ENCODE data around the gene TM7SF2. TPM values are rescaled to one million over a fixed set of nuclear protein-coding genes. Genes with fewer than 3 reads are reported as not detected.
"Not testable (repeated sequence)": the region's sequence is repeated elsewhere in the genome, so short reads cannot be mapped to it uniquely, and the experiment has no call there.

Gene TM7SF2
- total RNA-seq, 1 donor = 9.1 TPM

DNA sequence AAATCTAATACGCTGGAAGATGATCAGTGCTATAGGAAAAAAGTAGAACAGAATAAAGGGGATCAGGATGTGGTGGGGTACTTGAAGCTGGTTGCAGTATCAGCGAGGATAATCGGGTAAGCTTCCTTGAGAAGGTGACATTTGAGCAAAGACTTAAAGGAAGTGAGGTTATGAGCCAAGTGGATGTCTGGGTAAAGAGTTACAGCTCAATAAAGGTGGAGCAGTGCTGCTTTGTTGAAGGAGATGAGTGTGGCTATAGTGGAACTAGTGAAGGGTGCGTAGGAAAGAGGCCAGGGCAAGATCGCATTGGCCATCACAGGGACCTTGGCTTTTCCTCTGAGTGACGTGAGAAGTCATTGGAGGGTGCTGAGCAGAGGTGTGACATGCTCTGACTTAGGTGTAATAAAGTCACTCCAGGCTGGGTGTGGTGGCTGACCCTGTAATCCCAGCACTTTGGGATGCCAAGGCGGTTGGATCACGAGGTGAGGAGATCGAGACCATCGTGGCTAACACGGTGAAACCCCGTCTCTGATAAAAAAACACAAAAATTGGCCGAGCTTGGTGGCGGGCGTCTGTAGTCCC lies 24.9 kb downstream of the TM7SF2 start:
- H3K4me3 ChIP-seq (ENCODE audit: low read length) = no peak overlapping the region
- no peaks in the 10 kb centered on the region for H3K9me3 ChIP-seq (ENCODE audit: low read depth, low read length)
- peaks cover 39% of the 10 kb centered on the region for H3K4me1 ChIP-seq (ENCODE audit: insufficient read depth, low read length)
- no peaks in the 10 kb centered on the region for H3K27me3 ChIP-seq (ENCODE audit: insufficient read depth, low read length)

DNA sequence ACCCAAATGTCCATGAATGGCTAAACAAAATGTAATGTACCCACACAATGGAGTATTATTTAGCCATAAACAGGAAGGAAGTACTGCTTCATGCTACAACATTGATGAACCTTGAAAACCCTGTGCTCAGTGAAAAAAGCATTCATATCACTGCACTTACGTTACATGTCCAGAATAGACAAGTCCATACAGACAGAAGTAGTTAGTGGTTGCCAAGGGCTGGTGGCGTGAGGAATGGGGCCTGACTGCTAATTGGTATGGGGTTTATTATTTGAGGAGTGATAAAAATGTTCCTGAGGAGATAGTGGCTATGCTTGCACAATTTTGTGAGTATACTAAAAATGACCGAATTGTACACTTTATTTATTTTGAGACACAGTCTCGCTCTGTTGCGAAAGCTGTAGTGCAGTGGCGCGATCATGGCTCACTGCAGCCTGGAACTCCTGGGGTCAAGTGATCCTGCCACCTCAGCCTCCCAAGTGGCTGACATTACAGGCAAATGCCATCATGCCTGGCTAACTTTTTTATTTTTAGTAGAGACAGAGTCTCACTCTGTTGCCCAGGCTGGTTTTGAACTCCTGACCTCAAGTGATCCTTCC lies 30.3 kb downstream of the TM7SF2 start:
- H3K27me3 ChIP-seq (ENCODE audit: insufficient read depth, low read length) = no peaks in the 10 kb centered on the region
- H3K4me1 ChIP-seq (ENCODE audit: insufficient read depth, low read length) = peaks cover 10% of the 10 kb centered on the region
- no peaks in the 10 kb centered on the region for H3K9me3 ChIP-seq (ENCODE audit: low read depth, low read length)
- H3K4me3 ChIP-seq (ENCODE audit: low read length) = no peak overlapping the region

DNA sequence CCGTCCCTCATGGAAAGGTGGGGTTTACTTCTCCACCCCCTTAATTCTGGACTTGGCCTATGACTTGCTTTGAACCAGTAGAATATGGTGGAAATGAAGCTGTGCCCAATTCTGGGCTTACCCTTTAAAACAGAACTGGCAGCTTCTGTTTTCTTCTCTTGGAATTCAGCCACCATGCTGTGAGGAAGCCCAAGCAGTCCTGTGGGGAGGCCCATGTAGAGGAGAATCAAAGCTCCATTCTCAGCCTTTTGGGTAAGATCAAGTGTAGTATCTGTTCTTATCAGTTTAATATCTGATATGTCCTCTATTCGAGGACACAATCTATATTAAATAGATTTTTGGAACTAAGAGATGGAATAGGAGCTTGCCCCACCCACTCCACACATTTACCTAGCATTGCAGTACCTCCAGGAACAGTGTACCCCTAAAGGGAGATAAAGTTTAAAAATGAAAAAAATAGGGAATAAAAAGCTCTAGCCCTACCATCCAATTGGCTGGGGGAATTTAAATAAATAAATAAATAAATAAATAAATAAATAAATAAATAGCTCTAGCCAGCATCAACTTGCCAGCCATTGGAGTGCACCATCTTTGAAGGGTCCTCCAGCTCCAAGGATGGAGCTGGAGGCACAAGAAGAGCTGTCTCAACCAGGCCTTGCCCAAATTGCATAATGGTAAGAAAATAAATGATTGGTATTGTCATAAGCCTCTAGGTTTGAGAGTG lies 35.8 kb downstream of the TM7SF2 start:
- Histone ChIP-seq H3K4me1 (ENCODE audit: insufficient read depth, low read length) (peaks cover 42% of the 10 kb centered on the region), H3K9me3 (ENCODE audit: low read depth, low read length) (no peaks in the 10 kb centered on the region), H3K27me3 (ENCODE audit: insufficient read depth, low read length) (no peaks in the 10 kb centered on the region), H3K4me3 (ENCODE audit: low read length) (no peak overlapping the region)

DNA sequence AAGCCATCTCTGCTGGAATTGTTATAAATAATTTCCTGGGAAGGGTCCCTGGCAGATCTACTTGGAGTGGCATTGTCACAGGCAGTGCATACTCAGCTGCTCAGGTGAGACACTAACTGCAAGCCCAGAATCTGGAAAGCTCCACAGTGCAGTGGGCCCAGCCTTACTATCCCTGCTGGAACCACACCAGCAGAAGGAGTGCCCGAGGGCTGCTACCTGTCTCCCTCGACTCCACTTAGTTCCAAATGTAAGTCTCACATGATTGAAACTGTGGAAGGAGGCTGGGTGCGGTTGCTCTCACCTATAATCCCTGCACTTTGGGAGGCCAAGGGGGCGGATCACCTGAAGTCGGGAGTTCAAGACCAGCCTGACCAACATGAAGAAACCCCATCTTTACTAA lies 37.0 kb downstream of the TM7SF2 start:
- Histone ChIP-seq H3K9me3 (ENCODE audit: low read depth, low read length) (no peaks in the 10 kb centered on the region), H3K4me3 (ENCODE audit: low read length) (no peak overlapping the region), H3K4me1 (ENCODE audit: insufficient read depth, low read length) (peaks cover 47% of the 10 kb centered on the region), H3K27me3 (ENCODE audit: insufficient read depth, low read length) (no peaks in the 10 kb centered on the region)

DNA sequence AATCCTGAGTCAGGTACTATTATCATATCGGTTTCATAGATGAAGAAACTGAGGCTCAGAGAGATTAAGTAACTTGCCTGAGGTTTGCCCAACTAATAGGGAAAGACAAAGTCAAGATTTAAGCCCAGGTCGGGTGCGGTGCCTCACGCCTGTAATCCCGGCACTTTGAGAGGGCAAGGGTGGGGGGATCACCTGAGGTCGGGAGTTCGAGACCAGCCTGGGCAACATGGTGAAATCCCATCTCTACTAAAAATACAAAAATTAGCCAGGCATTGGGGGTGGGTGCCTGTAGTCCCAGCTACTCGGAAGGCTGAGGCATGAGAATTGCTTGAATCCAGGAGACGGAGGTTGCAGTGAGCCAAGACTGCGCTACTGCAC lies 38.4 kb downstream of the TM7SF2 start:
- H3K4me3 ChIP-seq (ENCODE audit: low read length); H3K27me3 ChIP-seq (ENCODE audit: insufficient read depth, low read length); H3K9me3 ChIP-seq (ENCODE audit: low read depth, low read length): not testable (repeated sequence)
- H3K4me1 ChIP-seq (ENCODE audit: insufficient read depth, low read length) = peaks cover 47% of the 10 kb centered on the region

DNA sequence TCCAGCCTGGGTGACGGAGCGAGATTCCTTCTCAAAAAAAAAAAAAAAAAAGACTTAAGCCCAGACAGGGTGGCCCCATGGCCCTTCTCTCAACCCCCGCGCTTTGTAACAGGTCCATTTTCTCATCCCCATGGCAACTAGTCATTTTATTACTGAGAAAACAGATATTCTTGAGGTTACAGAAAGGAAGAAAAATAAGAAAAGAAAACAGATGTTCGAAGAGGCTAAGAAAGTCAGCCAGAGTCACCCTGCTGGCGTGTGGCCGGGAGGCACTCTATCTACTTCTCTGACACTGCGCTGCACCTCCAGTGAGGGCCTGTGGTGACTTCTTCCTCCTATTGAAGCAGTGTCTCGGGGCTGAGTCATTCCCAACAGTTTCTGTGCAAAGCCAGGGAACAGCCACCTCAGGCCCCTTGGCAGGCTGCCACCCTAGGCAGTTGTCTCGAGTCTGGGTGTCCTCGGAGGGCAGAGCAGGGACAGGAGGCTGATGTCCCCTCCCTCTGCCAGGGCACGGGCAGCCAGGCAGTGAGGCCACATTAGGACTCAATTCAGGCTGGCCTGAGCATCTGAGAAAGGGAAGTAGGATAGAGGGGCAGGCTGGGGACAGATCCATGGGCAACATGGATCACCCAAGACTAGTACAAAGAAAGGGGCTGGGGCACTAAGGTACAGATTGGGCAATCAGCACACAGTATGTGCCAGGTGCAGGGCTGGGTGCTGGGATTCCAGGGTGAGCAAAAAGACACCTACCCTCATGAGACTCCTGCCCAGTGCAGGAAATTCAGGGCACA lies 39.0 kb downstream of the TM7SF2 start:
- no peaks in the 10 kb centered on the region for H3K27me3 ChIP-seq (ENCODE audit: insufficient read depth, low read length)
- no peak overlapping the region for H3K4me3 ChIP-seq (ENCODE audit: low read length)
- H3K4me1 ChIP-seq (ENCODE audit: insufficient read depth, low read length) = peaks cover 47% of the 10 kb centered on the region
- no peaks in the 10 kb centered on the region for H3K9me3 ChIP-seq (ENCODE audit: low read depth, low read length)

DNA sequence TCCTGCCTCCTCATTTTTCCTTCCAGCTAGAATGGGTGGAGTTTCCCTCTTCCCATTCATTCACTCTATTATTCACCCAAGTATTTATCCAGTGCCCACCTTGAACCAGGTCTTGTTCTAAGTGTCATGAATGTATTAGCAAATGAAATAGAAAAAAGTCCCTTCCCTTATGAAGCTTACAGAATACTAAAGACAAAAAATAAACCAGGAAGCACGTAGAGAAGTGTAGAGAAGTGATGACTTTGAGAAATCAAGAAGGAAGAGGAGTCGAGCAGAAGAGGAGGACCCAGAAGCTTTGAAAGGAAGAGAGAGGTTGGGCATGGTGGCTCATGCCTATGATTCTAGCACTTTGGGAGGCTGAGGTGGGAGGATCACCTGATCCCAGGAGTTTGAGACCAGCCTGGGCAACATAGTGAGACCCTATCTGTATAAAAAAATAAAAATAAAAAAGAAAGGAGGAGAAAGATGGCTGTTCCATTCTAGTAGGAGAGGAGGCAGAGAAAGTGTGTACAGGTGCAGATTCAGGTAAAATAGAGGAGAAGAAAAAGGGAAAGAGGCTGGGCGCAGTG lies 39.7 kb downstream of the TM7SF2 start:
- Histone ChIP-seq H3K9me3 (ENCODE audit: low read depth, low read length) (no peaks in the 10 kb centered on the region), H3K4me1 (ENCODE audit: insufficient read depth, low read length) (peaks cover 44% of the 10 kb centered on the region), H3K4me3 (ENCODE audit: low read length) (no peak overlapping the region), H3K27me3 (ENCODE audit: insufficient read depth, low read length) (no peaks in the 10 kb centered on the region)

DNA sequence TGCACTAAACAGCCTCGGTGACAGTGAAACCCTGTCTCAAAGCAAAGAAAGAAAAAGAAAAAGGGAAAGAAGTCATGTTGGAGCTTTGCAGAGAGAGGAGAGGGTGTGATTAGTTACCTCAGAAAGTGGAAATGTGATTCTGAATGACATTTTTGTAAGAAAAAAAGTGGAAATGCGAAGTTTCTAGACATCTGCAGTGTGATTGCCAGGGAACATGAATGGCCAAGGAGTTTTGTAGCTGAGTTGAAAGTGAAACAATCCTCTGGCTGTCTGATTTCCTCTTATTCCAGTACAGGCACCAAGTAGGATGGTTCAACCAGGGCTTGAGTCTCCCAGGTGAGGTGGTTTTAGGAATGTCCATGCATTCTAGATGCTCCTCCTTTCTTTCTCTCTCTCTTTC lies 40.5 kb downstream of the TM7SF2 start:
- H3K4me3 ChIP-seq (ENCODE audit: low read length) = no peak overlapping the region
- H3K4me1 ChIP-seq (ENCODE audit: insufficient read depth, low read length) = peaks cover 46% of the 10 kb centered on the region
- H3K9me3 ChIP-seq (ENCODE audit: low read depth, low read length) = no peaks in the 10 kb centered on the region
- no peaks in the 10 kb centered on the region for H3K27me3 ChIP-seq (ENCODE audit: insufficient read depth, low read length)

DNA sequence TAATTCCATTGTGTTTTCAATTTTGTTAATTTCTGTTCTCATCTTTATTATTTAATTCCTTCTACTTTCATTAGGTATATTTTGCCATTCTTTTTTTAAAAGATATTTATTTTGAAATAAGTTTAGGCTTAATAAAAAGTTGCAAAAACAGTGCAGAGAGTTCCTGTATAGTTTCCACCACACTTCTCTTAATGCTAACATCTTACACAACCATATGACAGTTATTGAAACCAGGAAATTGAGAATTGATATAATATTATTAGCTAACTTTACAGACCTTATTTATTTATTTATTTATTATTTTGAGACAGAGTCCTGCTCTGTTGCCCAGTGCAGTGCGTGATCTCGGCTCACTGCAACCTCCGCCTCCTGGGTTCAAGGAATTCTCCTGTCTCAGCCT lies 44.6 kb downstream of the TM7SF2 start:
- H3K9me3 ChIP-seq (ENCODE audit: low read depth, low read length) = no peaks in the 10 kb centered on the region
- no peak overlapping the region for H3K4me3 ChIP-seq (ENCODE audit: low read length)
- peaks cover 23% of the 10 kb centered on the region for H3K4me1 ChIP-seq (ENCODE audit: insufficient read depth, low read length)
- H3K27me3 ChIP-seq (ENCODE audit: insufficient read depth, low read length) = no peaks in the 10 kb centered on the region

DNA sequence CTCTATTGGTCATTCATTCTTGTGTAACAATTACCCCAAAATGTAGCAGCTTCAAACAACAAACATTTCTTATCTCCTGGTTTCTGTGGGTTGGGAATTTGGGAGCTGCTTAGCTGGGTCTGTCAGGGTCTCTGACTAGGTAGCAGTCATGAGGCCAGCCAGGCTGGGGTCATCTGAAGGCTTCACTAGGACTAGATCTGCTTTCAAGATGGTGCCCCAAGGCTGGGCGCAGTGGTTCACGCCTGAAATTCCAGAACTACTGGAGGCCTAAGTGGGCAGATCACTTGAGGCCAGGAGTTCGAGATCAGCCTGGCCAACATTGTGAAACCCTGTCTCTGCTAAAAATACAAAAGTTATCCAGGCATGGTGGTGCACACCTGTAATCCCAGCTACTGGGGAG lies 45.3 kb downstream of the TM7SF2 start:
- Histone ChIP-seq H3K4me3 (ENCODE audit: low read length) (no peak overlapping the region), H3K9me3 (ENCODE audit: low read depth, low read length) (no peaks in the 10 kb centered on the region), H3K4me1 (ENCODE audit: insufficient read depth, low read length) (peaks cover 16% of the 10 kb centered on the region), H3K27me3 (ENCODE audit: insufficient read depth, low read length) (no peaks in the 10 kb centered on the region)

DNA sequence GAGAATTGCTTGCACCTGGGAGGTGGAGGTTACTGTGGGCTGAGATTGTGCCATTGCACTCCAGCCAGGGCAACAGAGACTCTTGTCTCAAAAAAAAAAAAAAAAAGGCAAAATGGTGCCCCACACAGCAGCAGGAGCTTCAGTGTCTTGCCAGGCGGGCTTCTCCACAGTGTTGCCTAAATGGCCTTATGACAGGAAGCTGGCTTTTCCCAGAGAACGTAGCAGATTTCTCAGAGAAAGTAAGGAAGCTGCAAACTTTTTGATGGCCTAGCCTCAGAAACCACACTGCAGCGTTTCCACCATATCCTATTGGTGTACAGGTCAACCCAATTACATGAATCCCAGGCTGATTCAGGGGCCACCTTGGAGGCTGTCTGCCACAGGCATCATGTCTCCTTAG lies 45.7 kb downstream of the TM7SF2 start:
- H3K9me3 ChIP-seq (ENCODE audit: low read depth, low read length) = no peaks in the 10 kb centered on the region
- H3K4me1 ChIP-seq (ENCODE audit: insufficient read depth, low read length) = peaks cover 12% of the 10 kb centered on the region
- no peak overlapping the region for H3K4me3 ChIP-seq (ENCODE audit: low read length)
- no peaks in the 10 kb centered on the region for H3K27me3 ChIP-seq (ENCODE audit: insufficient read depth, low read length)

DNA sequence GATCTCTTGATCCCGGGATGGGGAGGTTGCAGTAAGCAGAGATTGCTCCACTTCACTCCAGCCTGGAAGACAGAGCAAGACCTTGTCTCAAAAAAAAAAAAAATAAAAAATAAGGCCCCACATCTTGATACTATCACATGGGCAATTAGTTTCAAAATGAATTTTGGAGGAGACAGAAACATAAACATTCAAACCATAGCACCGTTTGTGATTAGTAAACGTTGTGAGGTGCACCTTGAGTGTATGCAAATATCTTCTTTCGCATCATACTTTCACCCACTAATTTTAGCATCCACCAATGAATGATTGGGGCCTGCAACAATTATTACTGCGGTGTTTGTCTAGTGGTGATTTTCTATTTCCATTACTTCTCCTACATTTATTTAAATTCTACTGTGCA lies 47.3 kb downstream of the TM7SF2 start:
- Histone ChIP-seq H3K4me3 (ENCODE audit: low read length) (no peak overlapping the region), H3K9me3 (ENCODE audit: low read depth, low read length) (no peaks in the 10 kb centered on the region), H3K27me3 (ENCODE audit: insufficient read depth, low read length) (no peaks in the 10 kb centered on the region), H3K4me1 (ENCODE audit: insufficient read depth, low read length) (peaks cover 6% of the 10 kb centered on the region)

DNA sequence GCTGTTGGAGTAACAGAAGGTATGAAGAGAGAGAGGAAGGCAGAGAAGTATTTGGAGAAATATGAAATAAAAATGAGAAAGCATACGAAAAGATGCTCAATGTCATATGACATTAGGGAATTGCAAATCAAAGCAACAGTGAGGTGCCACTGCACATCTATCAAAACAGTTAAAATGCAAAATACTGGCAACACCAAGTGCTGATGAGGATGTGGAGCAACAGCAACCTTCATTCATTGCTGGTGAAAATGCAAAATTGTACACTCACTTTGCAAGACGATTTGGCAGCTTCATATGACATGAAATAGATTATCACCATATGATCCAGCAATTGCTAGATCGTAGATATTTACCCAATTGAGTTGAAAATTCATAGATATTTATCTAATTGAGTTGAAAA lies 49.0 kb downstream of the TM7SF2 start:
- Histone ChIP-seq H3K4me1 (ENCODE audit: insufficient read depth, low read length) (peaks cover 6% of the 10 kb centered on the region), H3K9me3 (ENCODE audit: low read depth, low read length) (no peaks in the 10 kb centered on the region), H3K4me3 (ENCODE audit: low read length) (no peak overlapping the region)

DNA sequence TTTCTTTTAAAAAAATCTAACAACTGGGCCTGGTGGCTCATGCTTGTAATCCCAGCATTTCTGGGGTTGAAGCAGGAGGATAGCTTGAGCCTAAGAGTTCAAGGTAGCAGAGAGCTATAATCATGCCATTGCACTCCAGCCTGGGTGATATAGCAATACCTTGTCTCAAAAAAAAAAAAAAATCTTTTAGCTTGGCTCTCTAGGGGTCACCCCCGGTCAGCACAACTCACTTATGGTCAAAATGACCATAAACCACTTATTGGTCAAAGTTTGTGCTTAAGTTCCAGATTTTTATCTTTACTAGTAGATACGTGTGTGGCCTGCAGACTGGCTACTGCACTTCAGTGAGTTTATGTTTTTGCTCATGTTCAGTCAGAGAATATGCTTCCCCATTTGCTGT lies 52.0 kb downstream of the TM7SF2 start:
- no peak overlapping the region for H3K4me3 ChIP-seq (ENCODE audit: low read length)
- H3K27me3 ChIP-seq (ENCODE audit: insufficient read depth, low read length) = no peaks in the 10 kb centered on the region
- peaks cover 2% of the 10 kb centered on the region for H3K4me1 ChIP-seq (ENCODE audit: insufficient read depth, low read length)
- no peaks in the 10 kb centered on the region for H3K9me3 ChIP-seq (ENCODE audit: low read depth, low read length)

More for the DNA sequence above, 49.0 kb downstream of the TM7SF2 start:
- no peaks in the 10 kb centered on the region for H3K27me3 ChIP-seq (ENCODE audit: insufficient read depth, low read length)
